Measurements from ENCODE around the gene LTBP1.
"Not testable (repeated sequence)": the region's sequence is repeated elsewhere in the genome, so short reads cannot be mapped to it uniquely, and the experiment has no call there.

Gene LTBP1

DNA sequence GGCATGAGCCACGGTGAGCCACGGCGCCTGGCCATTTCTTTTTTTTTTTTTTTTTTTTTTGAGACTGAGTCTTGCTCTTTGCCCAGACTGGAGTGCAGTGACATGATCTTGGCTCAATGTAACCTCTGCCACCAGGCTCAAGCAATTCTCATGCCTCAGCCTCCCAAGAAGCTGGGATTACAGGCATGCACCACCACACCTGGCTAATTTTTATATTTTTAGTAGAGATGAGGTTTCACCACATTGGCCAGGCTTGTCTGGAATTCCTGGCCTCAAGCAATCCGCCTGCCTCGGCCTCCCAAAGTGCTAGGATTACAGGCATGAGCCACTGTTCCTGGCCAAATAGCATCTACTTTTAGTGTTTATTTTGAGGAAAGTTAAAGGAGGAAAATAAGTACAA, 25.3 kb upstream of the LTBP1 start:
- intact Hi-C loops (cut with micrococcal nuclease): loop anchor here (10.0 kb wide), 1 partner anchor 213 kb away; no protein-coding TSS in a partner anchor
- H3K4me1 Mint-ChIP-seq (ENCODE audit: low read depth); H3K4me3 Mint-ChIP-seq; H3K27ac Mint-ChIP-seq; H3K36me3 Mint-ChIP-seq (ENCODE audit: low read depth); H3K9me3 Mint-ChIP-seq: not testable (repeated sequence)
- peaks cover 69% of the 10 kb centered on the region for H3K27me3 Mint-ChIP-seq

DNA sequence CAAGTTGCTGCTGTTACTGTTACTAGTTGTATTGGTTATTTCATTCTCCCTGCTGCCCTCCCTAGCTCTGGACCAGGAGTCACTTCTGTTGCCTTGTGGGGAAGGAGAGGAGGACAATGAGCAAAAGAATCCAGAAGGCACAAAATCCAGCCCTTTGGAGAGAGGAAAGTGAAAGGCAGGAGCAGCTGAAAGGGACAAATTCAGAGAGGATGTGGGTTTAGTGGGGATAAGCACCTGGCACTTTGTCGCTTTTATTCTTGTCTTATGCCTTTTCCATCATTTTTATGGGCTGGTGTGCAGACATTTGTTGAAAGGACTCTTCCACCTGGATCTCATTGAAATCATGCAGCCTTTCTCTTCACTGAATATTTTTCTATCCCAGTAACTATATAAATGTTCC, 24.3 kb upstream of the LTBP1 start:
- Mint-ChIP-seq H3K4me1 (ENCODE audit: low read depth) (no peaks in the 10 kb centered on the region), H3K4me3 (no peak overlapping the region), H3K36me3 (ENCODE audit: low read depth) (no peaks in the 10 kb centered on the region), H3K27me3 (peaks cover 79% of the 10 kb centered on the region), H3K27ac (no peak overlapping the region), H3K9me3 (peaks cover 9% of the 10 kb centered on the region)
- intact Hi-C loops (cut with micrococcal nuclease): loop anchor here (10.0 kb wide), 1 partner anchor 212 kb away; no protein-coding TSS in a partner anchor

DNA sequence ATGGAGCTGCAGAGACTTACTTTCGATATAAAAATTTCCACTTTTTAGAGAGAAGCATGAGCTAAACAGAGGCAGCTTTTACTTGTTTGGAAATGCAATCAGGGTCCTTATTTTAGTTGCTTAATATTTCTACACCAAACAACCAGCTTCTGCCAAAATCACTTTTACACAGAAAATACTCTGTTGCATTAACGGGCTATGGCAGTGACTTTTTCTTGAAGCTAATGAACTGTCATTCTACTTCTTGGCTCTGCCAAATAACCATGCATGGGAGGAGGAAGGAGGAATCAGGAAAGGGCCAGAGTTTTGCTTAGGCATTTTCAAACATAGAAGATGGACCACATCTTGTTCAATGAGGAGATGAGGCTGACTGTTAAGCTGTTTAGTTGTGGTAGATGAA, 23.6 kb upstream of the LTBP1 start:
- H3K27me3 Mint-ChIP-seq: peaks cover 85% of the 10 kb centered on the region
- intact Hi-C loops (cut with micrococcal nuclease): loop anchor here (10.0 kb wide), 1 partner anchor 212 kb away; no protein-coding TSS in a partner anchor
- H3K4me1 Mint-ChIP-seq (ENCODE audit: low read depth): no peaks in the 10 kb centered on the region
- no peaks in the 10 kb centered on the region for H3K36me3 Mint-ChIP-seq (ENCODE audit: low read depth)
- no peak overlapping the region for H3K4me3 Mint-ChIP-seq
- H3K27ac Mint-ChIP-seq: no peak overlapping the region
- peaks cover 6% of the 10 kb centered on the region for H3K9me3 Mint-ChIP-seq

DNA sequence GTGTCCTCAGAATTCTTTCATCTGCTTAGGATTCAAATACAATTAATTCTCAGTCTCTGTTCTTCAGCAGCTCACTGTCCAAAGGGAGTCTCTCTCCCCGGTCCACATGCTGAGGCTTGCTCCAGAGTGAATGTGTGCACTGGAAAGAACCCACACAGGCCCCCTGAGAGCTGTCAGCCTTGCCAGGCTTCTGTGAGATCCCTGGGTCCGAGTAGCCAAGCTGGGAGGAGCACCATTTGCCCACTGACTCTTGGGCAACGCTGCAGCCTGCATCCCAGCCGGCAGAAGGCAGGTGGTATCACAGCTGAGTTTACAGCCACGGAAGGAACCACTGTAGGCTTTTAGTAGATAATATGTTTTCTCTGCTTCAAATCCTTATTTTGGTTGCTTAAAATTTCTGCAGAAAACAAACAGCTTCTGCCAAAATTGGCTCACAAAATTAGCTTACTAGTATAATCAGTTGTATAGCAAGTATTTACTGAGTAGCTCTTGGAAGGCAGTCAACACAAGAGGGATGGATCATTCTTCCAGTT, 21.4 kb upstream of the LTBP1 start:
- intact Hi-C loops (cut with micrococcal nuclease): loop anchor here (10.0 kb wide), 1 partner anchor 209 kb away; no protein-coding TSS in a partner anchor
- H3K4me3 Mint-ChIP-seq: no peak overlapping the region
- peaks cover 78% of the 10 kb centered on the region for H3K27me3 Mint-ChIP-seq
- H3K27ac Mint-ChIP-seq: no peak overlapping the region
- no peaks in the 10 kb centered on the region for H3K9me3 Mint-ChIP-seq
- H3K4me1 Mint-ChIP-seq (ENCODE audit: low read depth): no peaks in the 10 kb centered on the region
- H3K36me3 Mint-ChIP-seq (ENCODE audit: low read depth): no peaks in the 10 kb centered on the region

DNA sequence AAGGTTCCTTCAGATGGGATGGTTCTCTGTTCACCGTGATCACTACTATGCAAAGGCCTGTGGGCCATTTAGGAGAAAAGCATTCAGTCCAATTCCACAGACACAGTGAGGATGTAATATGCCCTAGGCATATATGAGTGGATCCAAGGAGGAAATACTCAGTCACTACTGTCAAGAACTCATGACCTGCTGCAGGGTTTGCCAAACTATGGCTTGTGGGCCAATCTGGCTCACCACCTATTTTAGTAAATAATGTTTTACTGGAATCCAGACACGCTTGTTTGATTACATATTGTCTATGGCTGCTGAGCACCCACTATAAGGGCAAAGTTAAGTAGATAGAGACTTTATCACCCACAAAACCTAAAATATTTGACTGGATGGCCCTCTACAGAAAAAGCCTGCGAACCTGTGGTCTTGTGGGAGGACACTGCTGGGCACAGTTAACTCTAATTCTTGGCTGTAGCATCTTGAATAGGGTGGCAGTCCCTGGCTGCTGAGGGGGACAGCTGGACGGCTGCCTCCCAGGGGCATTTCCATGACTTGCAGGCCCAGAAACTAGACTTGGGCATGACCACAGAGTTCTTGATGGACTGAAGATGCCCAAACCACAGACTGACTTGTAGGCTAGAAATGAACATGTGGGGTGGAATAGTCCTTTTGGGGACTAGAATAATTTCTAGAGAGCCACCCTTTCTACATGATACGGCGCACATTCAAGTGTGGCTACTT, 20.6 kb upstream of the LTBP1 start:
- intact Hi-C loops (cut with micrococcal nuclease): loop anchor here (10.0 kb wide), 1 partner anchor 209 kb away; no protein-coding TSS in a partner anchor

DNA sequence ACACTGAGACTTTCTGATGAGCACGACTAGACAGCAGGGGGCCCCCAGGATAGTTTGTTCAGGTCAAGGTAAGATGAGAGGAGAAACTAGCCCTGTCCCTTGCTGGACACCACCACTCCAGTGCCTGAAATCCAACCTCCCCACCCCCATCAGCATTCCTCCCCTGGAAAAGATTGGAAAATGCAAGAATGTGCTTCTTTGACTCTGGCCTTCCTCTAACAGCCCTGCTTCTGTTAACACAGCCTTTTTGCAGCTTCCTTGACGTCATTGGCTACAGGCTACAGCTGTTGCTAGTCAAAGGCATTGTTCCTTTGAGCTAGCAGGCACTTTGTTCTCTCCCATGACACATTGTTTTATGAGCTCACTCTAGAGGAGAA, 20.1 kb upstream of the LTBP1 start:
- Mint-ChIP-seq H3K4me1 (ENCODE audit: low read depth) (no peaks in the 10 kb centered on the region), H3K4me3 (no peak overlapping the region), H3K27me3 (peaks cover 76% of the 10 kb centered on the region), H3K9me3 (no peaks in the 10 kb centered on the region), H3K27ac (no peak overlapping the region), H3K36me3 (ENCODE audit: low read depth) (no peaks in the 10 kb centered on the region)
- intact Hi-C loops (cut with micrococcal nuclease): loop anchor here (10.0 kb wide), 1 partner anchor 208 kb away; no protein-coding TSS in a partner anchor

More for the DNA sequence above, 20.6 kb upstream of the LTBP1 start:
- Mint-ChIP-seq H3K36me3 (ENCODE audit: low read depth) (no peaks in the 10 kb centered on the region), H3K9me3 (no peaks in the 10 kb centered on the region), H3K4me3 (no peak overlapping the region), H3K27ac (no peak overlapping the region), H3K27me3 (peaks cover 77% of the 10 kb centered on the region), H3K4me1 (ENCODE audit: low read depth) (no peaks in the 10 kb centered on the region)

DNA sequence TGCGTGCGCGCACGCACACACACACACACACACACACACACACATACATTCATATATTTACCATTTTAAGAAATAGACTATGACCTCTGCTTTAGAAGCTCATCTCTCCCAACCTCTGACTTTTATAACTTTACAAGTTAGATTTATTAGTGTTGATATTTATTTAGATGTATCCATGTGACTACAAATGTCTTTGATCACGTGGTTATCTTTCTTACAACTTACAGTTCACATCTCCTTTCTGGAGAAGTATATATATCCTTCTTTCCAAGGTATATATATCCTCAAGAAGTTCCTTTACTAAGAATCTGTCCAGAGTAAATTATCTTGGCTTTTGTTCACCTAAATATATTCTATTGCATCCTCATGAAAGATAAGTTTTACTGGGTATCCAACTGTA, 16.3 kb upstream of the LTBP1 start:
- intact Hi-C loops (cut with micrococcal nuclease): no loop called here
- Mint-ChIP-seq H3K36me3 (ENCODE audit: low read depth) (no peaks in the 10 kb centered on the region), H3K9me3 (no peaks in the 10 kb centered on the region), H3K27ac (no peak overlapping the region), H3K27me3 (peaks cover 70% of the 10 kb centered on the region), H3K4me3 (no peak overlapping the region), H3K4me1 (ENCODE audit: low read depth) (no peaks in the 10 kb centered on the region)

DNA sequence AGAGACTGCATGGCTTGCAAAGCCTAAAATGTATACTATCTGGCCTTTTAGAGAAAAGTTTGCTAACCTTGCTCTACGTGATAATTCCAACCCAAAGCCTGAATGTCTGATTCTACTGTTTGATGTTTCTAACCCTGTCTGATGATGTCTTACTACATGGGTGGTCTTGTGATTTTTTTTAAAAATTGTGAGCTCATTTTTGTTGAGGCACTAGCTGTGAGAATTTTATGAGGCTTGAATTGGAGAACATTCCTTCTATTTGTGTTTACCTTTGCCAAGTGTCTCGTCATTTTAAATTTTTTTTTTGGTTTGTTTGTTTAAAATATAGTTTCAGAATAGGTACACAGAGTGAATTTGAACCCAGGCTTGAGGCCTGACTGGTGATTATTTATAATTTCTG, 15.2 kb upstream of the LTBP1 start:
- intact Hi-C loops (cut with micrococcal nuclease): no loop called here
- Mint-ChIP-seq H3K27me3 (peaks cover 73% of the 10 kb centered on the region), H3K36me3 (ENCODE audit: low read depth) (no peaks in the 10 kb centered on the region), H3K27ac (no peak overlapping the region), H3K9me3 (no peaks in the 10 kb centered on the region), H3K4me3 (no peak overlapping the region), H3K4me1 (ENCODE audit: low read depth) (no peaks in the 10 kb centered on the region)

DNA sequence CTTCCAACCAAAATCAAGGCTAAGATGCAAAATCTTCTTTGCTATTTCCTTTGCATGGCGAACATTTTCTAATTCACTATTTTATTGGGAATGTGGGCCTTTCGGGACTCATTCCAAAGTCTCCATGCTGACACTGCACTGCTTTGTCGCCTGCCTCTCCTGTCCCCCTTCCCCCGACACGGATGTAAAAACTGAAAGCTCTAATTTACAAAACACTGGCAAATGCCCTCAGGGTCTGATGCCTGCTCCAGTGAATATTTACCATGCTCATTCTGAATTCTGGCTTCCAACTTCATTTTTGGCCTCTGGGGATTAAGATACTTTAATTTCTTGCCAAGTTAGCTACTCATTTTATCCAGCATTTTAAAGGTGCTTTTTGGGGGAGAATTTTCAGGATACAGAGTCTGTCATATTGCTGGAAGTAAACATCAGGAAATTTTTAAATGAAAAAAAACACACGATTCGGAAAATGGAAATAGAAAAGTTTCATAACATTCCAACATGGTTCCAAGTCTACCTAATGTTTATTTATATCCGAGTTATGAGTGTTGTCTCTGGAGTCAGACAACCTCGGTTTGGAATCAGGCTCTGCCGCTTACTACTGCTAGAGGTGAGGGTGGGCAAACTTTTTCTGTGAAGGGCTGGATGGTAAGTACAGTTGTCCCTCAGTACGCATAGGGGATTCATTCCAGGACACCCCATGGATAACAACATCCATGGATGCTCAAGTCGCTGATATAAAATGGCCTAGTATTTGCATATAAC, 14.6 kb upstream of the LTBP1 start:
- intact Hi-C loops (cut with micrococcal nuclease): no loop called here
- no peaks in the 10 kb centered on the region for H3K4me1 Mint-ChIP-seq (ENCODE audit: low read depth)
- H3K27me3 Mint-ChIP-seq: peaks cover 73% of the 10 kb centered on the region
- no peaks in the 10 kb centered on the region for H3K36me3 Mint-ChIP-seq (ENCODE audit: low read depth)
- no peak overlapping the region for H3K4me3 Mint-ChIP-seq
- no peaks in the 10 kb centered on the region for H3K9me3 Mint-ChIP-seq
- no peak overlapping the region for H3K27ac Mint-ChIP-seq

DNA sequence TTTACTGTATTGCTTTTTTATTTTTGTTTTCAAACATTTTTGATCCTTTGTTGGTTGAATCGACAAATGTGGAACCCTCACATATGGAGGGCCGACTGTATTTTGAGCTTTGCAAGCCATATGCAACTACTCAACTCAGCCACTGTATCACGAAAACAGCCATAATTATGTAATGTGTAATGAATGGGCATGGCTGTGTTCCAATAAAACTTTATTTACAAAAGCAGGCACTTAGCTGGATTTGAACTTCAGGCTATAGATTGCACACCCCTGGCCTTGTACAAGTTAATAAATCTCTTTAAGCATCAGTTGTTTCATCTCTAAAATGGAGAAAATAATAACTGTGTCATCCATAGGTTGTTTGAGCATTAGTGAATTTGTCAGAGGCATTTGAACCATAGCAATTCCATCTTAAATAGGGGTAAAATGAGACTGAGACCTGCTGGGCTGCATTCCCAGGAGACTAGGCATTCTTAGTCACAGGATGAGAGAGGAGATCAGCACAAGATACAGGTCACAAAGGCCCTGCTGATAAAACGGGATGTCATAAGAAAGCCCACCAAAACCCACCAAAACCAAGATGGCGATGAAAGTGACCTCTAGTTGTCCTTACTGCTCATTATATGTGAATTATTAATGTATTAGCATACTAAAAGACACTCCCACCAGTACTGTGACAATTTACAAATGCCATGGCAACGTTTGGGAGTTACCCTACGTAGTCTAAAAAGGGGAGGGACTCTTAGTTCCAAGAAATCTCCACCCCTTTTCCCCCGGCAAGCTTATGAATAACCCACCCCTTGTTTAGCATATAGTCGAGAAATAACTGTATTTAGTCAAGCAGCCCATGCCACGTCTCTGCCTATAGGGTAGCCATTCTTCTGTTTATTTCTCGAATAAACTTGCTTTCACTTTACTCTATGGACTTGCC, 13.7 kb upstream of the LTBP1 start:
- no peaks in the 10 kb centered on the region for H3K4me1 Mint-ChIP-seq (ENCODE audit: low read depth)
- intact Hi-C loops (cut with micrococcal nuclease): no loop called here
- H3K36me3 Mint-ChIP-seq (ENCODE audit: low read depth): no peaks in the 10 kb centered on the region
- H3K4me3 Mint-ChIP-seq: no peak overlapping the region
- H3K27me3 Mint-ChIP-seq: peaks cover 73% of the 10 kb centered on the region
- H3K9me3 Mint-ChIP-seq: no peaks in the 10 kb centered on the region
- no peak overlapping the region for H3K27ac Mint-ChIP-seq

DNA sequence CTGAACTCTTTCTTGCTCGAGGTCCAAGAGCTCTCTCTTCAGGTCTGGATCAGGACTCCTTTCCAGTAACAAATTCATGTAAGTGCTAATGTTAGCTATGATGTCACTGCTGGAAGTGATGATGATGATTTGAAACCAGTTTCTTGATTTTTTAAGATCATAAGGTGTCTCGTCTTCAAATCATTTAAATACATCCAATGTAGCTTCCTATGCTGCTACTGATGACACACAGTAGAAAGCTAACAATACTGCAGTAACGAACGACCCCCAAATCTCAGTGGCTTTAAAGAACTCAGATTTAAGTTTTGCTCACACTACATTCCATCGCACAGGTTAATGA, 13.0 kb upstream of the LTBP1 start:
- Mint-ChIP-seq H3K27me3 (peaks cover 73% of the 10 kb centered on the region), H3K4me3 (no peak overlapping the region), H3K27ac (no peak overlapping the region), H3K9me3 (no peaks in the 10 kb centered on the region), H3K36me3 (ENCODE audit: low read depth) (no peaks in the 10 kb centered on the region), H3K4me1 (ENCODE audit: low read depth) (no peaks in the 10 kb centered on the region)
- intact Hi-C loops (cut with micrococcal nuclease): no loop called here

DNA sequence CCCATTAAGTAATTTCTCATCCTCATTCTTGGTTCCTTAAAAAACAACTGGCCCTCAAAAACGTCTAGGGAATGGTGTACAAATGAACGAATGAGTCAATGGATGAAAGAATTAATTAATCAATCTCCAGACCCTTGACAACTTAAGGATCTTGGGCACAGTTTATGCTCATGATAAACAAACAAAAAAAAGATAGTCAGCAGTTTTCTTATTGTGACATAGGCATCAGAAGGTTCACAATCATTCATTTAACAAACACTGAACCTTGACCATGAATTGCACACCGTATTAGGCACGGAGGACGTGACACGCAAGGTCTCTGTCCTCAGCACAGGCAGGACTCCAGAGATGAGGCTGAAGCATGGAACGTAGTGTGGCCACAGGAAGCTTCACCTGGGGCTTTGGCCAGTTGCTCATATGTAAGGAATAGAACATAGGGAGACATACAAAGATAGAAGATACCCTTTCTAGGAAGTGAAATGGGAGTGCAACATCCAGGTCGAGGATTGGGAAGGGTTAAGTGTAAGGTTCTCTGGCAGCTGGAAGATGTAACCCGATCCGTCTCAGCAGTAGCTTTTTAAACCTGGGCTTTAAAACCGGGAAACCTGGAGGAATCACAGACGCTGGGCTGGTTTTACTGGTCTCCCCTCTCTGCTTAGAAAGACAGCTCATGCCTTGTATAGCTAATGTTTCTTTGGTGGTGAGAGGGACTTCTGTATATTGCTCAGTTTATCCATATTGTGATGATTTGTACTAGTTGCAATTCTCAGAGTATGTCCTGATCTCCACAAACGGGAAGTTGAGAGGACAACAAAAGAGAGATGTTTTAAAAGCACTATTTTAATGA, 8.9 kb upstream of the LTBP1 start:
- Mint-ChIP-seq H3K4me1 (ENCODE audit: low read depth) (no peaks in the 10 kb centered on the region), H3K27ac (no peak overlapping the region), H3K36me3 (ENCODE audit: low read depth) (no peaks in the 10 kb centered on the region), H3K4me3 (no peak overlapping the region), H3K27me3 (peaks cover 80% of the 10 kb centered on the region), H3K9me3 (no peaks in the 10 kb centered on the region)
- intact Hi-C loops (cut with micrococcal nuclease): no loop called here

DNA sequence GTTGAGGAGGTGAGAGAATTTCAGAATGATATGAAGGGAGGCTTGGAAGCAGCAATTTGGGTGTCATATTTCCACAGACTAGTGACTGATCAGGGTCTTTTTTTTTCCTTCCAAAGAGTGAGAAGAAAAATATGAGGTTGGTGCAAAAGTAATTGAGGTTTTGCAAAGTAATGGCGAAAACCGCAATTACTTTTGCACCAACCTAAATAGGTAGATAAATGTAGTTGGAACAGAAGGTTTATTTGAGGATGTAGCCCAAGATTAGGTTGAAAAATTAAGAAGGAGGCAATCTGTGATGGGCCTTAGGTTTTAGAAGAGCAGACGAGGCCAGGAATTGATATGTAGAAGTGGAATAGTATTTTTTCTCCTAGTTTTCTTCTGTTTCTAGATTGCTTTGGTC, 7.8 kb upstream of the LTBP1 start:
- no peaks in the 10 kb centered on the region for H3K4me1 Mint-ChIP-seq (ENCODE audit: low read depth)
- H3K4me3 Mint-ChIP-seq: no peak overlapping the region
- H3K9me3 Mint-ChIP-seq: no peaks in the 10 kb centered on the region
- no peaks in the 10 kb centered on the region for H3K36me3 Mint-ChIP-seq (ENCODE audit: low read depth)
- intact Hi-C loops (cut with micrococcal nuclease): no loop called here
- H3K27me3 Mint-ChIP-seq: peaks cover 79% of the 10 kb centered on the region
- H3K27ac Mint-ChIP-seq: no peak overlapping the region

Data from dendritic cell treated with granulocyte-macrophage colony-stimulating factor and Interleukin-4, amounts not matched to agents 40 ng/mL and 50 ng/mL, for 4 days (primary cell).